Endothelial cell of umbilical vein (primary cell): Measurements from ENCODE around the gene ADCY7. TPM values are rescaled to one million over a fixed set of nuclear protein-coding genes. Genes with fewer than 3 reads are reported as not detected.

Experiments used
- BruUV-seq: library from RNA; stranded (reverse); fragments of 400-500 nt; replicated peaks from 2 replicates; lab custom pipeline; 2021; lab: Mats Ljungman, UMichigan
- CTCF ChIA-PET: fragments of 300-600, 350-600 bp; sonication (Branson Sonifier 250); formaldehyde crosslinking; loops from one replicate; lab custom pipeline; 2021; ENCODE audit warnings: antibody characterized with exemption, inconsistent platforms; lab: Charles Lee
- POLR2A ChIA-PET: fragments of 300-600, 350-600 bp; sonication (Branson Sonifier 250); formaldehyde crosslinking; loops from one replicate; lab custom pipeline; 2021; ENCODE audit warnings: antibody characterized with exemption, inconsistent platforms; lab: Charles Lee
- DNase-seq: peaks from one replicate; pipeline ENCODE4 v3.0.0-alpha.2; 2011; ENCODE audit warnings: low read depth, low spot score
- FAIRE-seq: peaks from 2 replicates; lab custom pipeline; 2011; peaks lifted over from hg19 to GRCh38; lab: Jason Lieb, UNC
- H2AFZ ChIP-seq: 2 replicates; pipeline ENCODE4 v1.6.0; 2012; ENCODE audit warnings: low read depth, low read length, control low read depth, inconsistent platforms
- H3K27ac ChIP-seq: 2 replicates; pipeline ENCODE4 v1.5.1; 2011; ENCODE audit warnings: low read depth, mild to moderate bottlenecking, control low read depth, low read length, moderate library complexity; ENCODE audit not compliant: insufficient read depth
- H3K27me3 ChIP-seq, 2 experiments: 2 replicates each; pipeline versions ENCODE4 v1.6.0 to v1.6.1; 2011; ENCODE audit warnings: low read length in 2 of 2, mixed read lengths in 1 of 2; ENCODE audit not compliant: control insufficient read depth in 2 of 2, insufficient read depth in 2 of 2
- H3K36me3 ChIP-seq, 2 experiments: 2 replicates in 1 of 2; 3 replicates in 1 of 2; pipeline ENCODE4 v1.5.1; 2011; ENCODE audit warnings: low read length in 2 of 2, mild to moderate bottlenecking in 1 of 2, moderate library complexity in 1 of 2; ENCODE audit not compliant: control insufficient read depth in 2 of 2, insufficient read depth in 2 of 2; ENCODE audit errors: extremely low read depth in 1 of 2
- H3K4me1 ChIP-seq: 3 replicates; pipeline ENCODE4 v1.5.1; 2011; ENCODE audit warnings: mild to moderate bottlenecking, low read length; ENCODE audit not compliant: control insufficient read depth, insufficient read depth; ENCODE audit errors: extremely low read depth
- H3K4me2 ChIP-seq: 2 replicates; pipeline ENCODE4 v1.6.1; 2011; ENCODE audit warnings: low read length, control low read depth, mixed read lengths; ENCODE audit not compliant: insufficient read depth
- H3K4me3 ChIP-seq, 3 experiments: fragments of 200-600 bp in 1 of 3; sonication (generic), shearing (Covaris generic) in 1 of 3; replicated peaks in 1 of 3; 2 replicates each; pipeline ENCODE4 v1.5.1; 2011 to 2016; ENCODE audit warnings: control low read depth in 3 of 3, low read length in 3 of 3, mild to moderate bottlenecking in 2 of 3, inconsistent platforms in 1 of 3, low read depth in 1 of 3, moderate library complexity in 1 of 3; ENCODE audit not compliant: insufficient read depth in 1 of 3
- H3K79me2 ChIP-seq: 2 replicates; pipeline ENCODE4 v1.6.0; 2012; ENCODE audit warnings: low read length, inconsistent platforms; ENCODE audit not compliant: control insufficient read depth, insufficient read depth
- H3K9ac ChIP-seq: replicated peaks from 2 replicates; pipeline ENCODE3; 2011; ENCODE audit warnings: low read length, control low read depth; ENCODE audit not compliant: insufficient read depth; ENCODE audit errors: extremely low read depth
- H3K9me1 ChIP-seq: replicated peaks from 3 replicates; pipeline ENCODE4 v1.6.0; 2011; ENCODE audit warnings: mild to moderate bottlenecking, low read length; ENCODE audit not compliant: control insufficient read depth, insufficient read depth; ENCODE audit errors: extremely low read depth
- H3K9me3 ChIP-seq: replicated peaks from 2 replicates; pipeline ENCODE4 v1.5.1; 2012; ENCODE audit warnings: low read length, inconsistent platforms; ENCODE audit not compliant: control insufficient read depth, insufficient read depth
- H4K20me1 ChIP-seq: replicated peaks from 2 replicates; pipeline ENCODE3; 2011; ENCODE audit warnings: mild to moderate bottlenecking, low read length; ENCODE audit not compliant: control insufficient read depth, insufficient read depth; ENCODE audit errors: extremely low read depth
- EZH2 ChIP-seq: IDR thresholded peaks from 2 replicates; pipeline ENCODE4 v1.6.1; 2012; ENCODE audit warnings: borderline replicate concordance, low read depth, mild to moderate bottlenecking, moderate library complexity, low read length, inconsistent platforms; ENCODE audit not compliant: severe bottlenecking
- FOS ChIP-seq: IDR thresholded peaks from 2 replicates; pipeline ENCODE4 v1.6.1; 2011; ENCODE audit warnings: mild to moderate bottlenecking, low read length, moderate library complexity, borderline replicate concordance; ENCODE audit not compliant: insufficient read depth
- GATA2 ChIP-seq: IDR thresholded peaks from 2 replicates; pipeline ENCODE4 v1.7.0; 2011; ENCODE audit warnings: low read depth, mild to moderate bottlenecking, moderate library complexity, mixed read lengths, low read length; ENCODE audit not compliant: insufficient read length, insufficient read depth
- JUN ChIP-seq: IDR thresholded peaks from 2 replicates; pipeline ENCODE4 v1.6.1; 2011; ENCODE audit warnings: borderline replicate concordance, low read depth; ENCODE audit not compliant: insufficient read length, insufficient read depth
- MYC ChIP-seq: IDR thresholded peaks from one replicate; pipeline ENCODE4 v1.6.1; 2011; ENCODE audit warnings: mild to moderate bottlenecking, low read depth, low read length
- POLR2A ChIP-seq: IDR thresholded peaks from 2 replicates; pipeline ENCODE4 v1.6.1; 2012; ENCODE audit warnings: low read depth, mild to moderate bottlenecking, control low read depth, low read length
- POLR2AphosphoS5 ChIP-seq: IDR thresholded peaks from 2 replicates; pipeline ENCODE4 v1.6.1; 2012; ENCODE audit warnings: low read depth, mild to moderate bottlenecking, control low read depth, low read length, moderate library complexity; ENCODE audit not compliant: insufficient read depth
- dilution Hi-C: fragments of 300-500 bp; cut with MboI; formaldehyde crosslinking; loops from one replicate; pipeline ENCODE4 v1.15.0; 2019; ENCODE audit warnings: low sequenced_read_pairs; ENCODE audit not compliant: extremely low pct_ligation_motif_present
- intact Hi-C: fragments of 100-400 bp; cut with micrococcal nuclease; formaldehyde crosslinking; loops from one replicate; pipeline ENCODE4 v1.10.0; 2022
- polyA plus RNA-seq, 4 experiments: library from polyadenylated mRNA; depleted of rRNA in 3 of 4; stranded (reverse) in 3 of 4; unstranded in 1 of 4; fragments of >200 nt; gene quantifications; 2 replicates each; pipeline versions ENCODE4 v1.2.1 to v1.2.3, GENCODE V29; 2011 to 2012; ENCODE audit warnings: missing spikeins in 1 of 4
- total RNA-seq: library from RNA; stranded (reverse); gene quantifications from 2 replicates; pipeline ENCODE4 v1.2.3, GENCODE V29; 2021
- TF ChIP-seq, protein P1 (sequence below), 2 donors: IDR thresholded peaks; 1 replicate in 1 of 2; 2 replicates in 1 of 2; pipeline ENCODE4 v1.5.1; 2011; ENCODE audit warnings: low read length in 2 of 2, mild to moderate bottlenecking in 2 of 2, moderate library complexity in 2 of 2, control low read depth in 1 of 2, inconsistent platforms in 1 of 2, low read depth in 1 of 2; ENCODE audit not compliant: insufficient read depth in 1 of 2; ENCODE audit errors: extremely low read depth in 1 of 2
- TF ChIP-seq, protein P2 (sequence below): IDR thresholded peaks from 2 replicates; pipeline ENCODE4 v1.6.1; 2011; ENCODE audit not compliant: insufficient read depth, insufficient read length

The ADCY7 gene
- total and polyA plus RNA-seq, 2 donors (not counting 3 experiments of a cell fraction or from before 2014, with no cell fraction given) = 3.5 to 9.3 TPM

DNA sequence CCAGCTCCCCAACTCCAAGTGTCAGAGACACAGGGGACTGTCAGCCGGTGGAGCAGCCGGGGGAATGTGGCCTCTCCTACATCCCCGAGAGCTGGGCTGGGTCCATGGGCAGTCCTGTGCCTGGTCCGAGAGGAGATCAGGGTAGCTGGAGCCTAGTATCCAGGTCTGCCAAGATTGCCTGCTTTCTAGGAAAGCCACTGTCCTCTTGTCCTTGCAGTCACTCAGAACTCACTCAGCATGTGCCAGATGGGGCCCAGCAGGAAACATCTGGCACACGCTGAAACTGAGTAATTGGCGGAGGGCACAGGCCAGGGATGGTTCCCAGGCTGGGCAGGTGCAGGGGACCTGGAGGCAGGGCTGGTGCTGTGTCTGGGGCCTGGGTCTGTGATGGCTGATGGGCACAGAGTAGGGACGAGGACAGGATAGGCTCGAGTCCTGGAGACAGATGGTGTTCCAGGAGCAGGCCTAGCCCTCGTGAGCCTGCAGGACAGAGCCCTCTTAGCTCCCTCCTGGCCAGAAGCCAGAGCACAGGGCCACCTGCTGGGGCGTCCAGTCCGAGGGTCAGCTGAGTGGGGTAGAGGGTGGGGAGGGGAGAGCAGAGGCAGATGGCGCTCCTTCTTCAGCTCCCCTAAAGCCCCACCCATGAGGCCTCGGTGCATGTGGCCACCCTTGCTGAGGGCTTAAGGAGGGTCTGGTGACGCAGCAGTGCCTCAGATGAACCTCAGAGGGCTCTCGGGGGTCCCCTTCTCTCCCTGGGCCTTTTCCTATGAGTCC lies 31.1 kb downstream of the ADCY7 start:
- TF ChIP-seq GATA2 = no peak
- TF ChIP-seq MYC = no peak
- TF ChIP-seq POLR2A = no peak
- TF ChIP-seq POLR2AphosphoS5 = no peak
- TF ChIP-seq, protein P1, sequence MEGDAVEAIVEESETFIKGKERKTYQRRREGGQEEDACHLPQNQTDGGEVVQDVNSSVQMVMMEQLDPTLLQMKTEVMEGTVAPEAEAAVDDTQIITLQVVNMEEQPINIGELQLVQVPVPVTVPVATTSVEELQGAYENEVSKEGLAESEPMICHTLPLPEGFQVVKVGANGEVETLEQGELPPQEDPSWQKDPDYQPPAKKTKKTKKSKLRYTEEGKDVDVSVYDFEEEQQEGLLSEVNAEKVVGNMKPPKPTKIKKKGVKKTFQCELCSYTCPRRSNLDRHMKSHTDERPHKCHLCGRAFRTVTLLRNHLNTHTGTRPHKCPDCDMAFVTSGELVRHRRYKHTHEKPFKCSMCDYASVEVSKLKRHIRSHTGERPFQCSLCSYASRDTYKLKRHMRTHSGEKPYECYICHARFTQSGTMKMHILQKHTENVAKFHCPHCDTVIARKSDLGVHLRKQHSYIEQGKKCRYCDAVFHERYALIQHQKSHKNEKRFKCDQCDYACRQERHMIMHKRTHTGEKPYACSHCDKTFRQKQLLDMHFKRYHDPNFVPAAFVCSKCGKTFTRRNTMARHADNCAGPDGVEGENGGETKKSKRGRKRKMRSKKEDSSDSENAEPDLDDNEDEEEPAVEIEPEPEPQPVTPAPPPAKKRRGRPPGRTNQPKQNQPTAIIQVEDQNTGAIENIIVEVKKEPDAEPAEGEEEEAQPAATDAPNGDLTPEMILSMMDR (IDR thresholded peaks at IDR 0.05; ENCODE audit: extremely low read depth in 1 of 2, insufficient read depth in 1 of 2, low read depth in 1 of 2, low read length in 2 of 2) = no peak
- no peak for TF ChIP-seq FOS
- no peak for TF ChIP-seq JUN
- TF ChIP-seq EZH2 = no peak
- TF ChIP-seq, protein P2, sequence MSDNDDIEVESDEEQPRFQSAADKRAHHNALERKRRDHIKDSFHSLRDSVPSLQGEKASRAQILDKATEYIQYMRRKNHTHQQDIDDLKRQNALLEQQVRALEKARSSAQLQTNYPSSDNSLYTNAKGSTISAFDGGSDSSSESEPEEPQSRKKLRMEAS = no peak
- no peaks in the 10 kb centered on the region for H4K20me1 ChIP-seq
- no peak overlapping the region for H3K4me2 ChIP-seq
- no peaks in the 10 kb centered on the region for H3K4me1 ChIP-seq
- dilution Hi-C loops (no loop called here), intact Hi-C loops (no loop called here)
- H2AFZ ChIP-seq = no peak overlapping the region
- no peak overlapping the region for H3K9ac ChIP-seq
- no peak for FAIRE-seq
- no peaks in the 10 kb centered on the region for H3K27me3 ChIP-seq
- H3K9me3 ChIP-seq = no peaks in the 10 kb centered on the region
- no peaks in the 10 kb centered on the region for H3K9me1 ChIP-seq
- H3K79me2 ChIP-seq = no peaks in the 10 kb centered on the region
- H3K36me3 ChIP-seq = no peaks in the 10 kb centered on the region
- H3K4me3 ChIP-seq = no peak overlapping the region
- H3K27ac ChIP-seq = no peak overlapping the region
- ChIA-PET POLR2A (no interaction called here), CTCF (interaction anchor here (0.8 to 1.8 kb wide), 2 partner anchors 57 to 509 kb away, joined by 4 to 7 read pairs; no protein-coding TSS in a partner anchor)
- no peak for DNase-seq
- BruUV-seq = no TSS peak
